Kidney (tissue), 14 donors: ENCODE results near the gene URI1. TPM values are rescaled to one million over a fixed set of nuclear protein-coding genes. Genes with fewer than 3 reads are reported as not detected.
A peak's percentile ranks its signal among the peaks of the same experiment; 100 is the strongest.

Source experiments
- DNase-seq, 5 donors: peaks; one replicate each; pipeline ENCODE4 v3.0.0-alpha.2; 2013 to 2020
- FAIRE-seq: peaks from 2 replicates; lab custom pipeline; 2012; peaks lifted over from hg19 to GRCh38; lab: Jason Lieb, UNC
- H3K27ac ChIP-seq, 2 donors: one replicate each; pipeline ENCODE4 v1.7.0; 2013; ENCODE audit warnings: low read depth in 2 of 2, low read length in 2 of 2, inconsistent platforms in 1 of 2
- H3K27me3 ChIP-seq: one replicate; pipeline ENCODE4 v1.7.1; 2013; ENCODE audit warnings: low read length, inconsistent platforms; ENCODE audit not compliant: control insufficient read depth, insufficient read depth
- H3K36me3 ChIP-seq, 3 donors: one replicate each; pipeline versions ENCODE4 v1.7.0 to v1.7.1; 2013; ENCODE audit warnings: low read length in 3 of 3, control low read depth in 1 of 3, inconsistent platforms in 1 of 3; ENCODE audit not compliant: insufficient read depth in 3 of 3, control insufficient read depth in 2 of 3
- H3K4me1 ChIP-seq, 3 donors: one replicate each; pipeline versions ENCODE4 v1.7.0 to v1.7.1; 2013; ENCODE audit warnings: low read length in 3 of 3, inconsistent platforms in 1 of 3, low read depth in 1 of 3; ENCODE audit not compliant: control insufficient read depth in 2 of 3, insufficient read depth in 2 of 3
- H3K4me3 ChIP-seq, 3 donors: one replicate each; pipeline versions ENCODE4 v1.7.0 to v1.8.1; 2013; ENCODE audit warnings: low read length in 3 of 3, control low read depth in 1 of 3, inconsistent platforms in 1 of 3
- H3K9ac ChIP-seq, 3 donors: one replicate each; pipeline versions ENCODE4 v1.7.0 to v1.7.1; 2013; ENCODE audit warnings: low read length in 3 of 3, control low read depth in 1 of 3, inconsistent platforms in 1 of 3
- H3K9me3 ChIP-seq, 3 donors: one replicate each; pipeline versions ENCODE4 v1.7.0 to v1.7.1; 2013; ENCODE audit warnings: low read length in 3 of 3, control low read depth in 1 of 3, inconsistent platforms in 1 of 3; ENCODE audit not compliant: control insufficient read depth in 2 of 3, insufficient read depth in 1 of 3
- CTCF ChIP-seq: IDR thresholded peaks from 3 replicates; pipeline ENCODE4 v1.5.1; 2012; ENCODE audit warnings: mild to moderate bottlenecking, moderate library complexity, borderline replicate concordance; ENCODE audit not compliant: insufficient read depth; ENCODE audit errors: extremely low read depth
- intact Hi-C: fragments of 100-400 bp; cut with DNase I; formaldehyde crosslinking; loops from one replicate; pipeline ENCODE4 v1.11.1; 2022
- polyA plus RNA-seq: library from polyadenylated mRNA; stranded (reverse); fragments of 350-450 nt; fragmentation: Illumina TruSeq; extraction: RNeasy Lipid Tissue Mini Kit (QIAGEN cat#74804); gene quantifications from one replicate; pipeline ENCODE4 v1.2.3, GENCODE V29; 2014; ENCODE audit warnings: low read depth, low replicate concordance; ENCODE audit not compliant: insufficient read depth
- total RNA-seq: library from RNA; stranded (reverse); fragmentation: NEBNext Ultra II Directional; extraction: Animal tissue kit (Norgen Biotek cat#: 25700); gene quantifications from one replicate; pipeline ENCODE4 v1.2.1, GENCODE V29; 2021
- donor health status: control.
- donor health status: control.
- donor health status: control.
- donor health status: control.
- donor health status: control.
- donor health status: DM: yes; HTN: yes; CAD: no.
- donor health status: Normal renal cell carcinoma (clear cell type).

URI1 gene
- total and polyA plus RNA-seq, 2 donors from 2014 or later = 34.8 to 56.3 TPM

GRCh38 chr19:29897466-29897865 lies 44.6 kb upstream of the URI1 start:
- Histone ChIP-seq H3K4me1 (no peaks in the 10 kb centered on the region), H3K36me3 (no peaks in the 10 kb centered on the region), H3K9ac (no peak overlapping the region), H3K4me3 (no peak overlapping the region), H3K9me3 (no peaks in the 10 kb centered on the region), H3K27ac (no peak overlapping the region), H3K27me3 (no peaks in the 10 kb centered on the region)
- no peak for DNase-seq
- no peak for TF ChIP-seq CTCF
- FAIRE-seq = no peak
- intact Hi-C loops = no loop called here

GRCh38 chr19:29904017-29904416 lies 38.0 kb upstream of the URI1 start:
- no peak overlapping the region for H3K4me3 ChIP-seq
- H3K27ac ChIP-seq = no peak overlapping the region
- H3K9ac ChIP-seq = no peak overlapping the region
- intact Hi-C loops = no loop called here
- no peak for FAIRE-seq
- H3K36me3 ChIP-seq = no peaks in the 10 kb centered on the region
- DNase-seq = no peak
- no peaks in the 10 kb centered on the region for H3K4me1 ChIP-seq
- no peak for TF ChIP-seq CTCF
- peaks cover 0 to 5% (median 0%) of the 10 kb centered on the region in 3 donors for H3K9me3 ChIP-seq
- no peaks in the 10 kb centered on the region for H3K27me3 ChIP-seq

GRCh38 chr19:29908963-29909944 lies 32.8 kb upstream of the URI1 start:
- no peaks in the 10 kb centered on the region for H3K4me1 ChIP-seq
- H3K9ac ChIP-seq = no peak overlapping the region
- no peaks in the 10 kb centered on the region for H3K9me3 ChIP-seq
- H3K27me3 ChIP-seq = no peaks in the 10 kb centered on the region
- no peak for TF ChIP-seq CTCF
- intact Hi-C loops = no loop called here
- H3K36me3 ChIP-seq = no peaks in the 10 kb centered on the region
- no peak overlapping the region for H3K27ac ChIP-seq
- H3K4me3 ChIP-seq = no peak overlapping the region
- FAIRE-seq = no peak
- DNase-seq = peak in 1 of 5 donors; percentile 28
